NCI-H187 (cell line): ENCODE measurements around the gene TROAP.
"Not testable (repeated sequence)": the region's sequence is repeated elsewhere in the genome, so short reads cannot be mapped to it uniquely, and the experiment has no call there.

ENCODE experiments used
- DNase-seq, 2 experiments: peaks; one replicate each; lab custom pipeline; 2025; lab: John Stamatoyannopoulos, UW

The TROAP gene

GRCh38 chr12:49328816-49329215 is 5.8 kb downstream of the TROAP start:
- no peak for DNase-seq

- DNase-seq = no peak
Measured at GRCh38 chr12:49330032-49330619, 7.1 kb downstream of the TROAP start.

GRCh38 chr12:49330631-49331379 is 7.8 kb downstream of the TROAP start:
- DNase-seq = no peak

GRCh38 chr12:49331380-49332222 is 8.5 kb downstream of the TROAP start:
- DNase-seq = no peak

- no peak for DNase-seq
Measured at GRCh38 chr12:49332441-49332861, 9.4 kb downstream of the TROAP start.

GRCh38 chr12:49332891-49333371 is 9.9 kb downstream of the TROAP start:
- DNase-seq = no peak

GRCh38 chr12:49333778-49334177 is 10.7 kb downstream of the TROAP start:
- not testable (repeated sequence) for DNase-seq

GRCh38 chr12:49334226-49334625 is 11.2 kb downstream of the TROAP start:
- DNase-seq = no peak

GRCh38 chr12:49334681-49335080 is 11.6 kb downstream of the TROAP start:
- no peak for DNase-seq

GRCh38 chr12:49335118-49335954 is 12.3 kb downstream of the TROAP start:
- DNase-seq = no peak

- DNase-seq = no peak
Measured at GRCh38 chr12:49335955-49336644, 13.0 kb downstream of the TROAP start.

- DNase-seq = peak; percentile 84 to 85
Measured at GRCh38 chr12:49336645-49337584, 13.9 kb downstream of the TROAP start, which contains the start of gene C1QL4. Gene C1QL4, minus strand, starts transcription at chr12:49337188. Its CDS starts 711 bp downstream, at chr12:49336477.

GRCh38 chr12:49338830-49339463 is 15.9 kb downstream of the TROAP start:
- no peak for DNase-seq

GRCh38 chr12:49339464-49339861 is 16.4 kb downstream of the TROAP start:
- DNase-seq = no peak

- DNase-seq = no peak
Measured at GRCh38 chr12:49340095-49340870, 17.2 kb downstream of the TROAP start.

- no peak for DNase-seq
Measured at GRCh38 chr12:49340971-49341776, 18.1 kb downstream of the TROAP start.

- DNase-seq = no peak
Measured at GRCh38 chr12:49341777-49342065, 18.7 kb downstream of the TROAP start.
